HG03432 (cell line): ENCODE data around the gene PAPPA2.

Experiments
- ATAC-seq: cut with Tn5 transposase; IDR thresholded peaks from one replicate; pipeline ENCODE4 v1.9.1; 2021; ENCODE audit warnings: mild to moderate bottlenecking, moderate library complexity; ENCODE audit not compliant: unreplicated experiment

Gene PAPPA2

GRCh38 chr1:176880955-176881595, 418.1 kb downstream of the PAPPA2 start:
- peak; percentile 69 for ATAC-seq

- no peak for ATAC-seq
Measured at GRCh38 chr1:176884286-176884685, 421.3 kb downstream of the PAPPA2 start.

GRCh38 chr1:176884911-176885310, 421.9 kb downstream of the PAPPA2 start:
- ATAC-seq, result no peak

- ATAC-seq, result no peak
Measured at GRCh38 chr1:176885341-176885740, 422.4 kb downstream of the PAPPA2 start.

- no peak for ATAC-seq
Measured at GRCh38 chr1:176885751-176886150, 422.8 kb downstream of the PAPPA2 start.

GRCh38 chr1:176888471-176889032, 425.6 kb downstream of the PAPPA2 start:
- ATAC-seq, result no peak

GRCh38 chr1:176893625-176894352, 430.8 kb downstream of the PAPPA2 start:
- no peak for ATAC-seq

GRCh38 chr1:176894450-176894849, 431.5 kb downstream of the PAPPA2 start:
- no peak for ATAC-seq
